Hepatocyte (in vitro differentiated cells): Measurements from ENCODE around the gene TUT1. TPM values are rescaled to one million over a fixed set of nuclear protein-coding genes. Genes with fewer than 3 reads are reported as not detected.

Experiments
- DNase-seq: peaks from one replicate; pipeline ENCODE4 v3.0.0-alpha.2; 2016; ENCODE audit warnings: low spot score
- H2AFZ ChIP-seq: fragments of 200-600 bp; sonication (generic); 2 replicates; pipeline ENCODE4 v1.6.0; 2016; ENCODE audit warnings: antibody characterized with exemption, mild to moderate bottlenecking
- H3K27ac ChIP-seq: fragments of 200-600 bp; sonication (generic); 2 replicates; pipeline ENCODE4 v1.5.1; 2016; ENCODE audit warnings: mild to moderate bottlenecking
- H3K27me3 ChIP-seq: fragments of 200-600 bp; sonication (generic); 2 replicates; pipeline ENCODE4 v1.6.1; 2016
- H3K36me3 ChIP-seq: fragments of 200-600 bp; sonication (generic); replicated peaks from 2 replicates; pipeline ENCODE4 v1.5.1; 2016; ENCODE audit warnings: low read depth; ENCODE audit not compliant: insufficient read depth
- H3K4me1 ChIP-seq: fragments of 200-600 bp; sonication (generic); 2 replicates; pipeline ENCODE4 v1.5.1; 2016; ENCODE audit warnings: mild to moderate bottlenecking, moderate library complexity; ENCODE audit not compliant: insufficient read depth
- H3K4me2 ChIP-seq: fragments of 200-600 bp; sonication (generic); 2 replicates; pipeline ENCODE4 v1.6.0; 2016
- H3K4me3 ChIP-seq: fragments of 200-600 bp; sonication (generic); 2 replicates; pipeline ENCODE4 v1.5.1; 2016; ENCODE audit warnings: mild to moderate bottlenecking
- H3K79me2 ChIP-seq: fragments of 200-600 bp; sonication (generic); 2 replicates; pipeline ENCODE4 v1.6.0; 2017; ENCODE audit warnings: mild to moderate bottlenecking
- H3K9me2 ChIP-seq: fragments of 200-600 bp; sonication (generic); replicated peaks from 2 replicates; pipeline ENCODE4 v1.6.0; 2017; ENCODE audit warnings: mild to moderate bottlenecking; ENCODE audit not compliant: insufficient read depth
- H3K9me3 ChIP-seq: fragments of 200-600 bp; sonication (generic); 2 replicates; pipeline ENCODE4 v1.5.1; 2016; ENCODE audit warnings: low read depth, mild to moderate bottlenecking
- H4K20me1 ChIP-seq: fragments of 200-600 bp; sonication (generic); 2 replicates; pipeline ENCODE4 v1.6.0; 2016; ENCODE audit warnings: mild to moderate bottlenecking; ENCODE audit not compliant: insufficient read depth, poor library complexity, severe bottlenecking
- EZH2 ChIP-seq: fragments of 200-600 bp; sonication (generic); IDR thresholded peaks from 2 replicates; pipeline ENCODE4 v1.6.1; 2016; ENCODE audit warnings: antibody characterized with exemption, mild to moderate bottlenecking, borderline replicate concordance
- EZH2phosphoT487 ChIP-seq: fragments of 200-600 bp; sonication (generic); IDR thresholded peaks from one replicate; pipeline ENCODE4 v1.6.1; 2018; ENCODE audit warnings: antibody characterized with exemption, mild to moderate bottlenecking, low read depth, moderate library complexity; ENCODE audit not compliant: unreplicated experiment, severe bottlenecking
- WGBS: methylation state at CpG from one replicate; pipeline ENCODE4 v1.1.6; 2016; ENCODE audit warnings: low lambda C conversion rate; ENCODE audit errors: missing lambda C conversion rate; 5-methylcytosine and 5-hydroxymethylcytosine counted together
- polyA plus RNA-seq: library from polyadenylated mRNA; unstranded; fragments of >200 nt; fragmentation: Nextera tagmentation; extraction: Ambion mirVana; gene quantifications from 2 replicates; pipeline ENCODE4 v1.2.1, GENCODE V29; 2016
- total RNA-seq: library from RNA; depleted of rRNA; stranded (reverse); fragments of >200 nt; gene quantifications from 2 replicates; pipeline ENCODE4 v1.2.3, GENCODE V29; 2014
- TF ChIP-seq, protein P1 (sequence below): fragments of 200-600 bp; sonication (generic); IDR thresholded peaks from 2 replicates; pipeline ENCODE4 v1.5.1; 2016; ENCODE audit warnings: antibody characterized with exemption, mild to moderate bottlenecking; ENCODE audit not compliant: poor library complexity

The TUT1 gene
- total and polyA plus RNA-seq, 2 experiments from 2014 or later = 11.7 to 14.2 TPM

DNA sequence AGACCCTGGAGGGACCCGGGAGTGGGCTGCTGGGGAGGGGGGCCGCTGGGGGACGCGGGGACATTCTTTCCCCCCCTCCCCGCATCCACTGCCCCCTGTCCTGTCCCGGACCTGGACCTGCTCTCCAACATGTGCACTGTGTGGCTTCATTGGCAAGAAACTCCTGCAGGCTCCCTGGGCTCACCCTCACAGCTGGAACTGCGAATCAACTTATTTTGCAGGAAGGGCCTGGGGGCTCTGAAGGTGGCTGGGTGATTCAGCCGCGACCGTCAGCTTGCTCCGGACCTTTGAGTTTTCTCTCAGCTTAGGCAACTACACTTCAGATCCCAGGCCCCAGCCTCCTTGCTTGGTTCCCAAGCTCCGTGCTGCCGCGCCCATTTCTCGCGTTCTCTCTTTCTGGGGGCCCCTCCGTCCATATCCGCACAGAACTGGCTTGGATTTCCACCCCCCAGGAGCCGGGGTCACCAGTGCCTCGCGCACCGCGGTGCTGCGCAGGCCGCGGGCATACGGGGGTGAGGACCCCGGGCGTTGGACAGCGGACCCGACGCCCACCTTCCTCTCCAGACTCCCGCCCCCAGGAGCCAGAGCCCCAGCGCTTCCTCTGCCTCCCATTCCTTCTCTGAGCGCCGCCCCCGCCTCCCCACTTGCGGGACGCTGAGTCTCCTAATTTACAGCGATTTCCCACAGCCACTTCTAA is 44.2 kb downstream of the TUT1 start:
- Histone ChIP-seq H3K4me1 (peaks cover 60% of the 10 kb centered on the region), H3K79me2 (peaks cover 44% of the 10 kb centered on the region)

DNA sequence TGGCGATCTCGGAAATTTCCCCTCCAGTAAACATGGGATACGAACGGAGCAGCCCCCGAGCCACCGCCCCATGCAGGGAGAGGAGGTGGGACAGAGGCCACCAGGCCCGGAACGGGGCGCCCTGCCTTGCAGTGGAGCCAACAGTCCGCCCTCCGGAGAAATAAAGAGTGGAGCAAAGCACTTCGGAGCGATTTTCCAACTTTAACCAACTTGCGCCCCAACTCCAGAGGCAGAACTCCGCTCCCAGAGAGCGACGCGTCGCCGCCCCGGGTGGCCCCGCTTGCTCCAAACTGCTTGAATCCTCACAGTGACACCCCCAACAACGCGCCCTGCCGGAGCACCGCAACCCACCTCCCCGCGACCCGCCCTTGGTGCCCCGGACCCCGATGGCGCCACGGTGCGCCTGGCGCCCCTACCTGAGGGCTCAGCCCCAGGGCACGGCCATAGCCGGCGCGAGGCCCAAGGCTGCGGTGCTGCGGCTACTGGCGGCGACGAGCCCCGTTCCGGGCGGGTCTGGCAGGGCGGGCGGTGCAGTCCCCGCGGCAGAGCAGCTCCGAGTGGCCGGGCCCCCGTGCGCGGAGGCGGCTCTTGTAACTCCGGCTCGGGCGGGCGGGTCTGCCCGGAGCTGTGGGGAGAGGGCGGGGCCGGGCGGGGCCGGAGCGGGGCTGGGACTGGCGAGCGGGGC is 44.9 kb downstream of the TUT1 start, which contains the start of gene AHNAK:
AHNAK (minus strand) TSS at position 563 of the 685 bp plus-strand sequence. CDS start 10,708 bp downstream, outside the sequence.
- Histone ChIP-seq H3K27me3 (no peaks in the 10 kb centered on the region), H3K4me1 (peaks cover 61% of the 10 kb centered on the region), H3K9me2 (no peaks in the 10 kb centered on the region), H3K9me3 (no peaks in the 10 kb centered on the region), H3K36me3 (no peaks in the 10 kb centered on the region), H3K79me2 (peaks cover 51% of the 10 kb centered on the region), H4K20me1 (peaks cover 36% of the 10 kb centered on the region), H2AFZ (peak within 1 kb of the TSS; percentile 51), H3K27ac (peak within 1 kb of the TSS; percentile 99), H3K4me3 (peak within 1 kb of the TSS; percentile 96), H3K4me2 (peak within 1 kb of the TSS; percentile 95)
- TF ChIP-seq EZH2phosphoT487 = no peak
- TF ChIP-seq, protein P1, sequence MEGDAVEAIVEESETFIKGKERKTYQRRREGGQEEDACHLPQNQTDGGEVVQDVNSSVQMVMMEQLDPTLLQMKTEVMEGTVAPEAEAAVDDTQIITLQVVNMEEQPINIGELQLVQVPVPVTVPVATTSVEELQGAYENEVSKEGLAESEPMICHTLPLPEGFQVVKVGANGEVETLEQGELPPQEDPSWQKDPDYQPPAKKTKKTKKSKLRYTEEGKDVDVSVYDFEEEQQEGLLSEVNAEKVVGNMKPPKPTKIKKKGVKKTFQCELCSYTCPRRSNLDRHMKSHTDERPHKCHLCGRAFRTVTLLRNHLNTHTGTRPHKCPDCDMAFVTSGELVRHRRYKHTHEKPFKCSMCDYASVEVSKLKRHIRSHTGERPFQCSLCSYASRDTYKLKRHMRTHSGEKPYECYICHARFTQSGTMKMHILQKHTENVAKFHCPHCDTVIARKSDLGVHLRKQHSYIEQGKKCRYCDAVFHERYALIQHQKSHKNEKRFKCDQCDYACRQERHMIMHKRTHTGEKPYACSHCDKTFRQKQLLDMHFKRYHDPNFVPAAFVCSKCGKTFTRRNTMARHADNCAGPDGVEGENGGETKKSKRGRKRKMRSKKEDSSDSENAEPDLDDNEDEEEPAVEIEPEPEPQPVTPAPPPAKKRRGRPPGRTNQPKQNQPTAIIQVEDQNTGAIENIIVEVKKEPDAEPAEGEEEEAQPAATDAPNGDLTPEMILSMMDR = no peak
- no peak for TF ChIP-seq EZH2
- 1% methylated on average over 43 of the region's 69 CpGs for WGBS
- DNase-seq = peak; percentile 92

More for the DNA sequence above, 44.2 kb downstream of the TUT1 start:
- no peaks in the 10 kb centered on the region for H3K36me3 ChIP-seq
- H3K9me2 ChIP-seq = no peaks in the 10 kb centered on the region
- peaks cover 29% of the 10 kb centered on the region for H4K20me1 ChIP-seq
- peak; percentile 77 for DNase-seq
- peak overlapping the region; percentile 95 for H3K4me2 ChIP-seq
- H3K27ac ChIP-seq = peak overlapping the region; percentile 99
- WGBS = 3% methylated on average over 34 of the region's 40 CpGs
- TF ChIP-seq, protein P1 = no peak
- TF ChIP-seq EZH2 (no peak), EZH2phosphoT487 (no peak)
- no peak overlapping the region for H2AFZ ChIP-seq
- H3K9me3 ChIP-seq = no peaks in the 10 kb centered on the region
- H3K27me3 ChIP-seq = no peaks in the 10 kb centered on the region
- H3K4me3 ChIP-seq = peak overlapping the region; percentile 96

GRCh38 chr11:62545437-62546243 is 45.7 kb downstream of the TUT1 start:
- peak overlapping the region; percentile 95 for H3K4me2 ChIP-seq
- peaks cover 63% of the 10 kb centered on the region for H3K4me1 ChIP-seq
- WGBS = 1% methylated on average over 21 of the region's 59 CpGs

More at GRCh38 chr11:62545437-62546243, 45.7 kb downstream of the TUT1 start:
- peak overlapping the region; percentile 99 for H3K27ac ChIP-seq
- peaks cover 43% of the 10 kb centered on the region for H4K20me1 ChIP-seq
- H3K4me3 ChIP-seq = peak overlapping the region; percentile 96
- peak overlapping the region; percentile 51 for H2AFZ ChIP-seq
- H3K36me3 ChIP-seq = no peaks in the 10 kb centered on the region
- DNase-seq = peak; percentile 94
- TF ChIP-seq EZH2 (no peak), EZH2phosphoT487 (no peak)
- TF ChIP-seq, protein P1 = peak; percentile 24
- H3K79me2 ChIP-seq = peaks cover 58% of the 10 kb centered on the region
- no peaks in the 10 kb centered on the region for H3K9me2 ChIP-seq
- no peaks in the 10 kb centered on the region for H3K9me3 ChIP-seq
- H3K27me3 ChIP-seq = no peaks in the 10 kb centered on the region
